ENCODE measurements around the gene PCDHB15.

The PCDHB15 gene

DNA sequence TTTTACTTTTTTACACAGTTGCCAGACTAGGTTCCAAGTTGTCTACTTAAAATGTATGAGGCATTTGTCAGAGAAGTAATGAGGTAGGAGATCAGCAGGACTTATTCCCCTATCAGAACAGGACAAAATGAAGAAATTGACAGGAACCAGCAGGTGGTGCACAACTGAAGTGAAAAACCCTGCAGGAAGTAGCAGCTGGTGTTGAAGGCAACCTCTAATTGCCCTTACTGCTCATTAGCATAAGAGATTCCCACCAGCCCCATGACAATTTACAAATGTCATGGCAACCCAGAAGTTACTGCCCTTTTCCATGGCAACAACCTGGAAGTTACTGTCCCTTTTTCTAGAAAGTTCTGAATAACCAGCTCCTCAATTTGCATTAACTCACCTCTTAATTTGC is 5.4 kb downstream of the PCDHB15 start:
- no peak for DNase-seq

DNA sequence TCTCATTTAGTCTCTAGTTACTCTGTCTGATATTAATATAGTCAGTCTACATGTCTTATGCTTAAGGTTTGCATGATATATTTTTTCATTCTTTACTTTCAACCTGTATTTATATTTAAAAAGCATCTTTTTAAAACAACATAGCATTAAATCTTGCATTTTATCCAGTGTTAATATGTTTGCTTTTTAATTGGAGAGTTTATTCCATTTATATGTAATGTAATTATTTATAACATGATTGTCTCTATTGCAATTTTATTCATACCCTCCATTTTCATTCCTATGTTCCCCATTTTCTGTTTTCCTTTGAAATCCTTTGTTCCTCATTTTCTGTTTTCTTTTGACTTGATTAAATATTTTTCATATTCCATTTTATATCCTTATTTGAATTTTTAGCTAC is 13.3 kb downstream of the PCDHB15 start:
- DNase-seq = no peak

- DNase-seq = no peak
Measured at GRCh38 chr5:141258948-141259347, 13.8 kb downstream of the PCDHB15 start.

- no peak for DNase-seq
Measured at GRCh38 chr5:141260458-141261237, 15.5 kb downstream of the PCDHB15 start.

- DNase-seq = no peak
Measured at GRCh38 chr5:141261238-141261546, 16.0 kb downstream of the PCDHB15 start.

GRCh38 chr5:141269195-141269594 is 24.0 kb downstream of the PCDHB15 start:
- no peak for DNase-seq

GRCh38 chr5:141272906-141273305 is 27.7 kb downstream of the PCDHB15 start:
- no peak for DNase-seq

DNA sequence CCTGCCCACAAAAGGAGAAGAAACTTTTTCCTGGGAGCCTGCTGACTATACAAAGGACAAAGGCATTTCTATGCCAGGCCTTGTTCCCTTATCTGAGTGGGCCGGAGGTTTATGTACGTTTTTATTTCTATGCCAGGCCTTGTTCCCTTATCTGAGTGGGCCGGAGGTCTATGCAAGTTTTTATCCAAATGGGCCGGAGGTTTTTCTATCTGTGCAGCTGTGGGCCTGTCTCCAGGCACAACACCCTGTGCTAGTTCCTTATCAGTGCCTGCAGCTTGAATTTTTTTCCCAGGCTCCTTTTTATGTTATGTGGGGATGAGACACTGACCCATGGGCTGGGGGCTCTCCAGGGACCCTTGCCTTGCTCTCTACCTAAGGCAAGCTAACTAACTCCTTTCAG is 53.2 kb downstream of the PCDHB15 start:
- no peak for DNase-seq

All from NCI-H345 (cell line).